ENCODE results near the gene ABCC6. TPM values are rescaled to one million over a fixed set of nuclear protein-coding genes. Genes with fewer than 3 reads are reported as not detected.

Gene ABCC6
- total and polyA plus RNA-seq, 2 of the 4 experiments (the other 2 are of a cell fraction): 0.36 to 1.3 TPM

DNA sequence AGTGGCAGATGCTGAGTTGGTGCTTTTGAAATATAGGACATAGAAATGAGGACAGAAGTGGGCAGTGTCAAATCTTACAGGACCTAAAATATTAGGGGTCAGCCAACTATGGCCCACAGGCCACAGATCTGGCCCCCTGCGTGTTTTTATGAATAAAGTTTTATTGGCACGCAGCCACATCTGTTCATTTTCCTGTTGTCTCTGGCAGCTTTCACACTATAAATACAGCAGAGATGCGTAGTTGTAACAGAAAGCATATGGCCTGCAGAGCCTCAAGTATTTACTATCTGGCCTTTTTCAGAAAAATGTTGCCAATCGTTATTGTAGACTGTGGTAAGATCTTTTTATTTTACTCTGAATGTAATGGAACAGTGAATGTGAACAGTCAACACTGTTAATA, 82.8 kb downstream of the ABCC6 start:
- Histone ChIP-seq H2AK9ac (replicated peaks; ENCODE audit: low read depth, low read length, poor library complexity) (no peak overlapping the region), H4K91ac (ENCODE audit: insufficient read depth, low read depth, low read length) (no peak overlapping the region), H3K27me3 (ENCODE audit: control insufficient read depth, insufficient read depth, low read length) (no peaks in the 10 kb centered on the region), H2BK15ac (ENCODE audit: low read depth, low read length) (no peak overlapping the region), H3K56ac (ENCODE audit: extremely low read depth, insufficient read depth, low read length) (no peak overlapping the region), H3K4ac (ENCODE audit: low read depth, low read length) (no peak overlapping the region), H3K79me1 (ENCODE audit: low read depth in 1 of 2, low read length in 2 of 2) (peaks cover 13 to 36% of the 10 kb centered on the region in 2 experiments), H3K23ac (ENCODE audit: low read depth, low read length) (no peak overlapping the region), H3K4me3 (ENCODE audit: insufficient read depth, low read depth, low read length) (no peak overlapping the region), H4K20me1 (ENCODE audit: insufficient read depth, low read length) (peaks cover 24% of the 10 kb centered on the region), H3K27ac (ENCODE audit: insufficient read depth, low read length) (no peak overlapping the region), H2AFZ (replicated peaks; ENCODE audit: low read length, poor library complexity) (no peak overlapping the region), H2BK5ac (ENCODE audit: low read depth, low read length, poor library complexity, severe bottlenecking) (no peak overlapping the region), H2AK5ac (ENCODE audit: low read depth, low read length) (no peak overlapping the region), H3K9ac (ENCODE audit: low read depth, low read length) (no peak overlapping the region), H3K36me3 (ENCODE audit: control insufficient read depth, insufficient read depth, low read length) (peaks cover 91% of the 10 kb centered on the region), H3K4me1 (ENCODE audit: control insufficient read depth, insufficient read depth, low read length) (no peaks in the 10 kb centered on the region), H3K9me3 (ENCODE audit: control insufficient read depth, insufficient read depth, low read length) (no peaks in the 10 kb centered on the region), H2BK120ac (ENCODE audit: low read depth, low read length) (no peak overlapping the region), H2BK20ac (ENCODE audit: low read depth, low read length) (no peak overlapping the region), H3K14ac (replicated peaks; ENCODE audit: low read depth, low read length) (no peak overlapping the region), H3K9me1 (ENCODE audit: insufficient read depth, low read length) (peaks cover 10% of the 10 kb centered on the region), H4K8ac (ENCODE audit: low read depth in 2 of 2, low read length in 2 of 2) (no peak overlapping the region), H4K5ac (ENCODE audit: low read depth, low read length) (no peak overlapping the region), H3K18ac (ENCODE audit: low read depth, low read length) (no peak overlapping the region), H3K4me2 (ENCODE audit: low read depth, low read length) (no peak overlapping the region)
- BruUV-seq (replicated peaks): no TSS peak
- WGBS, 2 experiments (ENCODE audit: extremely low coverage in 2 of 2, insufficient read length in 1 of 2): 90% methylated on average over 2 of the region's 4 CpGs; no CpG with 5 or more reads in 1 of the 2 experiments
- ChIA-PET POLR2A (ENCODE audit: unreplicated experiment) (no interaction called here), CTCF (no interaction called here)
- no peak for DNase-seq
- dilution Hi-C loops (cut with HindIII; ENCODE audit: low sequenced_read_pairs, unreplicated experiment): no loop called here
- in situ Hi-C loops (cut with MboI; ENCODE audit: low sequenced_read_pairs): no loop called here
- ATAC-seq (ENCODE audit: low read depth): no peak
- TF ChIP-seq CHD1 (IDR thresholded peaks at IDR 0.05; ENCODE audit: low read depth, low read length) (no peak), RCOR1 (IDR thresholded peaks at IDR 0.05; ENCODE audit: insufficient replicate concordance, low read length) (no peak), MXI1 (IDR thresholded peaks at IDR 0.05; ENCODE audit: borderline replicate concordance, low read depth, low read length) (no peak), POLR2A (IDR thresholded peaks at IDR 0.05; ENCODE audit: low read depth, low read length) (no peak), MAFK (IDR thresholded peaks at IDR 0.05; ENCODE audit: low read depth, low read length) (no peak), SMC3 (IDR thresholded peaks at IDR 0.05; ENCODE audit: low read depth, low read length) (no peak), BHLHE40 (IDR thresholded peaks at IDR 0.05; ENCODE audit: low read depth, low read length) (no peak), RAD21 (IDR thresholded peaks at IDR 0.05; ENCODE audit: low read length) (no peak)
- TF ChIP-seq, protein P1, sequence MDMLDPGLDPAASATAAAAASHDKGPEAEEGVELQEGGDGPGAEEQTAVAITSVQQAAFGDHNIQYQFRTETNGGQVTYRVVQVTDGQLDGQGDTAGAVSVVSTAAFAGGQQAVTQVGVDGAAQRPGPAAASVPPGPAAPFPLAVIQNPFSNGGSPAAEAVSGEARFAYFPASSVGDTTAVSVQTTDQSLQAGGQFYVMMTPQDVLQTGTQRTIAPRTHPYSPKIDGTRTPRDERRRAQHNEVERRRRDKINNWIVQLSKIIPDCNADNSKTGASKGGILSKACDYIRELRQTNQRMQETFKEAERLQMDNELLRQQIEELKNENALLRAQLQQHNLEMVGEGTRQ (IDR thresholded peaks at IDR 0.05; ENCODE audit: low read depth, low read length): no peak
- TF ChIP-seq, protein P2, sequence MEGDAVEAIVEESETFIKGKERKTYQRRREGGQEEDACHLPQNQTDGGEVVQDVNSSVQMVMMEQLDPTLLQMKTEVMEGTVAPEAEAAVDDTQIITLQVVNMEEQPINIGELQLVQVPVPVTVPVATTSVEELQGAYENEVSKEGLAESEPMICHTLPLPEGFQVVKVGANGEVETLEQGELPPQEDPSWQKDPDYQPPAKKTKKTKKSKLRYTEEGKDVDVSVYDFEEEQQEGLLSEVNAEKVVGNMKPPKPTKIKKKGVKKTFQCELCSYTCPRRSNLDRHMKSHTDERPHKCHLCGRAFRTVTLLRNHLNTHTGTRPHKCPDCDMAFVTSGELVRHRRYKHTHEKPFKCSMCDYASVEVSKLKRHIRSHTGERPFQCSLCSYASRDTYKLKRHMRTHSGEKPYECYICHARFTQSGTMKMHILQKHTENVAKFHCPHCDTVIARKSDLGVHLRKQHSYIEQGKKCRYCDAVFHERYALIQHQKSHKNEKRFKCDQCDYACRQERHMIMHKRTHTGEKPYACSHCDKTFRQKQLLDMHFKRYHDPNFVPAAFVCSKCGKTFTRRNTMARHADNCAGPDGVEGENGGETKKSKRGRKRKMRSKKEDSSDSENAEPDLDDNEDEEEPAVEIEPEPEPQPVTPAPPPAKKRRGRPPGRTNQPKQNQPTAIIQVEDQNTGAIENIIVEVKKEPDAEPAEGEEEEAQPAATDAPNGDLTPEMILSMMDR (conservative IDR thresholded peaks at IDR 0.05; ENCODE audit: low read depth, low read length): no peak
- intact Hi-C loops (cut with micrococcal nuclease): no loop called here

All from IMR-90 (cell line).